ENCODE results near the gene LCE2B. TPM values are rescaled to one million over a fixed set of nuclear protein-coding genes. Genes with fewer than 3 reads are reported as not detected.

LCE2B gene
- total RNA-seq = not detected in 2 replicates

GRCh38 chr1:152685823-152686222, at the start of gene LCE2B:
Gene LCE2B, plus strand, starts transcription at chr1:152686123. Its CDS starts 721 bp downstream, at chr1:152686844.

GRCh38 chr1:152663098-152663497, 22.8 kb upstream of the LCE2B start, which contains the start of gene LCE2D:
Gene LCE2D, plus strand, starts transcription at chr1:152663380. Its CDS starts 726 bp downstream, at chr1:152664106.

GRCh38 chr1:152674983-152675382, 10.9 kb upstream of the LCE2B start, which contains the start of gene LCE2C:
Gene LCE2C, plus strand, starts transcription at chr1:152675279. Its CDS starts 737 bp downstream, at chr1:152676016.

GRCh38 chr1:152697701-152698600, 12.0 kb downstream of the LCE2B start, which contains the start of gene LCE2A:
Gene LCE2A, plus strand, starts transcription at chr1:152698345. Its CDS starts 557 bp downstream, at chr1:152698902.

GRCh38 chr1:152707860-152708259, 21.9 kb downstream of the LCE2B start, which contains the start of gene LCE4A:
Gene LCE4A, plus strand, starts transcription at chr1:152708160. Its CDS starts 916 bp downstream, at chr1:152709076.

Other genes starting within 250 kb of the LCE2B start
- gene LCE5A, start 175.3 kb upstream of the LCE2B start, total RNA-seq = not detected in 2 replicates
- not detected in 2 replicates for gene CRCT1, start 171.6 kb upstream of the LCE2B start, total RNA-seq
- not detected in 2 replicates for gene LCE3E, start 119.3 kb upstream of the LCE2B start, total RNA-seq
- not detected in 2 replicates for gene LCE3D, start 105.6 kb upstream of the LCE2B start, total RNA-seq
- not detected in 2 replicates for gene LCE3C, start 85.9 kb upstream of the LCE2B start, total RNA-seq
- not detected in 2 replicates for gene LCE3B, start 72.3 kb upstream of the LCE2B start, total RNA-seq
- gene LCE3A, start 63.0 kb upstream of the LCE2B start, total RNA-seq = not detected in 2 replicates
- gene LCE2D, start 22.7 kb upstream of the LCE2B start, total RNA-seq = not detected in 2 replicates
- gene LCE2C, start 10.8 kb upstream of the LCE2B start, total RNA-seq = not detected in 2 replicates
- not detected in 2 replicates for gene LCE2A, start 12.2 kb downstream of the LCE2B start, total RNA-seq
- not detected in 2 replicates for gene LCE4A, start 22.0 kb downstream of the LCE2B start, total RNA-seq
- gene KPRP, start 71.9 kb downstream of the LCE2B start, total RNA-seq = not detected in 2 replicates
- gene LCE1F, start 89.0 kb downstream of the LCE2B start, total RNA-seq = not detected in 2 replicates
- gene LCE1E, start 100.1 kb downstream of the LCE2B start, total RNA-seq = not detected in 2 replicates
- not detected in 2 replicates for gene LCE1D, start 110.6 kb downstream of the LCE2B start, total RNA-seq
- gene LCE1C, start 120.5 kb downstream of the LCE2B start, total RNA-seq = not detected in 2 replicates
- 0.22 TPM in 1 of 2 replicates, not detected in the other for gene LCE1B, start 125.8 kb downstream of the LCE2B start, total RNA-seq
- gene LCE1A, start 141.3 kb downstream of the LCE2B start, total RNA-seq = not detected in 2 replicates
- gene LCE6A, start 156.7 kb downstream of the LCE2B start, total RNA-seq = not detected in 2 replicates
- gene LCE7A, start 173.9 kb downstream of the LCE2B start, total RNA-seq = not detected in 2 replicates
- not detected in 2 replicates for gene SMCP, start 192.2 kb downstream of the LCE2B start, total RNA-seq
- gene IVL, start 222.4 kb downstream of the LCE2B start, total RNA-seq = not detected in 2 replicates